ENCODE results near the gene PLXNA2. TPM values are rescaled to one million over a fixed set of nuclear protein-coding genes. Genes with fewer than 3 reads are reported as not detected.

The PLXNA2 gene
- polyA plus RNA-seq, 2 of the 4 experiments (the other 2 are of a cell fraction) = 0.36 to 0.87 TPM

GRCh38 chr1:208225954-208226937, 17.9 kb downstream of the PLXNA2 start:
- FAIRE-seq (no peak), DNase-seq (ENCODE audit: low read depth in 1 of 2, low spot score in 1 of 2) (no peak), ATAC-seq (no peak)
- TF ChIP-seq CBX2 (IDR thresholded peaks at IDR 0.05; ENCODE audit: borderline replicate concordance, low read depth) = no peak
- WGBS (ENCODE audit: missing lambda C conversion rate) = 66% methylated on average over 13 of the region's 13 CpGs
- Histone ChIP-seq H3K4me1 (peaks cover 5% of the 10 kb centered on the region), H3K4me2 (no peak overlapping the region), H3K27ac (no peak overlapping the region), H3K9me3 (no peaks in the 10 kb centered on the region), H3K4me3 (no peak overlapping the region)
- POLR2A ChIA-PET = no interaction called here
- CTCF ChIA-PET = interaction anchor here (0.6 to 3.4 kb wide), 4 partner anchors 12 to 93 kb away, joined by 3 to 32 read pairs (median 4); no protein-coding TSS in a partner anchor

- DNase-seq (ENCODE audit: low read depth in 1 of 2, low spot score in 1 of 2) = no peak
- Histone ChIP-seq H3K4me3 (no peak overlapping the region), H3K4me2 (no peak overlapping the region), H3K9me3 (no peaks in the 10 kb centered on the region), H3K27ac (no peak overlapping the region), H3K4me1 (peaks cover 22% of the 10 kb centered on the region)
- ChIA-PET CTCF (interaction anchor here (0.6 to 2.2 kb wide), 3 partner anchors 9 to 36 kb away, joined by 3 to 7 read pairs (median 4); partner anchors contain the start of gene PLXNA2), POLR2A (no interaction called here)
- no peak for TF ChIP-seq CHD4 (IDR thresholded peaks at IDR 0.05; ENCODE audit: borderline replicate concordance)
- no peak for FAIRE-seq
- ATAC-seq = no peak
- WGBS (ENCODE audit: missing lambda C conversion rate) = 88% methylated on average over 10 of the region's 10 CpGs
These were observed 19.9 kb downstream of the PLXNA2 start for GRCh38 chr1:208224192-208224713.

GRCh38 chr1:208223136-208223535, 21.0 kb downstream of the PLXNA2 start:
- 80% methylated on average over 8 of the region's 8 CpGs for WGBS (ENCODE audit: missing lambda C conversion rate)
- H3K4me2 ChIP-seq = no peak overlapping the region
- no peak overlapping the region for H3K4me3 ChIP-seq
- CTCF ChIA-PET = interaction anchor here (0.8 to 2.2 kb wide), 4 partner anchors 10 to 129 kb away, joined by 3 to 7 read pairs (median 4); partner anchors contain the start of gene PLXNA2
- no peak for TF ChIP-seq RNF2 (IDR thresholded peaks at IDR 0.05; ENCODE audit: borderline replicate concordance, low read depth)
- TF ChIP-seq ZSCAN20 (CRISPR knock-in tag; IDR thresholded peaks at IDR 0.05) = no peak
- TF ChIP-seq MYC (IDR thresholded peaks at IDR 0.05; ENCODE audit: borderline replicate concordance, low read length) = no peak
- TF ChIP-seq REST (IDR thresholded peaks at IDR 0.05) = no peak
- peaks cover 22% of the 10 kb centered on the region for H3K4me1 ChIP-seq
- POLR2A ChIA-PET = no interaction called here
- H3K27ac ChIP-seq = no peak overlapping the region
- no peak for ATAC-seq
- DNase-seq (ENCODE audit: low read depth in 1 of 2, low spot score in 1 of 2) = no peak
- no peak for FAIRE-seq
- H3K9me3 ChIP-seq = no peaks in the 10 kb centered on the region

GRCh38 chr1:208222376-208223126, 21.6 kb downstream of the PLXNA2 start:
- FAIRE-seq (no peak), DNase-seq (ENCODE audit: low read depth in 1 of 2, low spot score in 1 of 2) (no peak), ATAC-seq (no peak)
- CTCF ChIA-PET = interaction anchor here (0.8 to 2.2 kb wide), 4 partner anchors 11 to 128 kb away, joined by 3 to 7 read pairs (median 4); partner anchors contain the start of gene PLXNA2
- no peak overlapping the region for H3K27ac ChIP-seq
- no peak overlapping the region for H3K4me3 ChIP-seq
- POLR2A ChIA-PET = no interaction called here
- 80% methylated on average over 14 of the region's 14 CpGs for WGBS (ENCODE audit: missing lambda C conversion rate)
- H3K4me1 ChIP-seq = peaks cover 22% of the 10 kb centered on the region
- no peaks in the 10 kb centered on the region for H3K9me3 ChIP-seq
- H3K4me2 ChIP-seq = no peak overlapping the region
- TF ChIP-seq CHD4 (IDR thresholded peaks at IDR 0.05; ENCODE audit: borderline replicate concordance) = no peak
- no peak for TF ChIP-seq HES2 (IDR thresholded peaks at IDR 0.05)
- TF ChIP-seq E2F6 (IDR thresholded peaks at IDR 0.05; ENCODE audit: borderline replicate concordance, low read depth) = no peak
- TF ChIP-seq ZFP36 (IDR thresholded peaks at IDR 0.05; ENCODE audit: borderline replicate concordance, partially characterized antibody) = no peak
- no peak for TF ChIP-seq SMC3 (IDR thresholded peaks at IDR 0.05)
- TF ChIP-seq RCOR1 (IDR thresholded peaks at IDR 0.05; ENCODE audit: low read depth, low read length) = no peak
- no peak for TF ChIP-seq CTCF (IDR thresholded peaks at IDR 0.05)
- no peak for TF ChIP-seq SREBF2 (IDR thresholded peaks at IDR 0.05)
- no peak for TF ChIP-seq REST (IDR thresholded peaks at IDR 0.05)
- no peak for TF ChIP-seq NR3C1 (IDR thresholded peaks at IDR 0.05)
